Stimulated activated CD8-positive, alpha-beta memory T cell treated with anti-CD3 and anti-CD28 coated beads, Interleukin-15, amount 100 ng/mL, for 4 hours (primary cell): ENCODE results near the gene DIRAS2.
"Not testable (repeated sequence)": the region's sequence is repeated elsewhere in the genome, so short reads cannot be mapped to it uniquely, and the experiment has no call there.

Experiments
- DNase-seq, 2 donors: peaks; one replicate each; pipeline ENCODE4 v3.0.0-alpha.2; 2020; ENCODE audit warnings: low read depth in 2 of 2

The DIRAS2 gene

GRCh38 chr9:90642570-90643539, at the start of gene DIRAS2:
Gene DIRAS2, minus strand, starts transcription at chr9:90642824. Its CDS starts 28,997 bp downstream, at chr9:90613827.
- DNase-seq, result no peak

GRCh38 chr9:90684736-90685135, 42.1 kb upstream of the DIRAS2 start:
- DNase-seq, result no peak

GRCh38 chr9:90684106-90684505, 41.5 kb upstream of the DIRAS2 start:
- DNase-seq, result no peak

GRCh38 chr9:90680534-90680933, 37.9 kb upstream of the DIRAS2 start:
- no peak for DNase-seq

GRCh38 chr9:90665072-90665471, 22.4 kb upstream of the DIRAS2 start:
- no peak for DNase-seq

- no peak for DNase-seq
Measured at GRCh38 chr9:90659650-90660364, 17.2 kb upstream of the DIRAS2 start.

- DNase-seq, result no peak
Measured at GRCh38 chr9:90658783-90659182, 16.2 kb upstream of the DIRAS2 start.

GRCh38 chr9:90658181-90658580, 15.6 kb upstream of the DIRAS2 start:
- no peak for DNase-seq

- DNase-seq, result not testable (repeated sequence)
Measured at GRCh38 chr9:90656876-90657275, 14.3 kb upstream of the DIRAS2 start.

GRCh38 chr9:90651246-90651645, 8.6 kb upstream of the DIRAS2 start:
- DNase-seq, result no peak

GRCh38 chr9:90647843-90648242, 5.2 kb upstream of the DIRAS2 start:
- no peak for DNase-seq

GRCh38 chr9:90645721-90646120, 3.1 kb upstream of the DIRAS2 start:
- no peak for DNase-seq

GRCh38 chr9:90641884-90642487, 638 bp downstream of the DIRAS2 start:
- DNase-seq, result no peak

GRCh38 chr9:90641086-90641485, 1.5 kb downstream of the DIRAS2 start:
- no peak for DNase-seq

- DNase-seq, result no peak
Measured at GRCh38 chr9:90640361-90640760, 2.3 kb downstream of the DIRAS2 start.

- no peak for DNase-seq
Measured at GRCh38 chr9:90637626-90638025, 5.0 kb downstream of the DIRAS2 start.

- no peak for DNase-seq
Measured at GRCh38 chr9:90632647-90633207, 9.9 kb downstream of the DIRAS2 start.

GRCh38 chr9:90631964-90632363, 10.7 kb downstream of the DIRAS2 start:
- DNase-seq, result no peak

GRCh38 chr9:90629991-90630390, 12.6 kb downstream of the DIRAS2 start:
- no peak for DNase-seq

- DNase-seq, result no peak
Measured at GRCh38 chr9:90629354-90629753, 13.3 kb downstream of the DIRAS2 start.

GRCh38 chr9:90616806-90617205, 25.8 kb downstream of the DIRAS2 start:
- no peak for DNase-seq

- DNase-seq, result no peak
Measured at GRCh38 chr9:90613502-90613901, 29.1 kb downstream of the DIRAS2 start.
